ENCODE data around the gene TALDO1. TPM values are rescaled to one million over a fixed set of nuclear protein-coding genes. Genes with fewer than 3 reads are reported as not detected.

TALDO1 gene
- total and polyA plus RNA-seq, 2 of the 8 experiments (the other 6 are each of a cell fraction or from before 2014, with no cell fraction given), result 265 to 308 TPM

- TF ChIP-seq CHD7 (IDR thresholded peaks at IDR 0.05; ENCODE audit: insufficient replicate concordance, low read length) (no peak), E2F6 (IDR thresholded peaks at IDR 0.05) (peak; percentile 88), POLR2A (IDR thresholded peaks at IDR 0.05; ENCODE audit: control extremely low read depth in 1 of 2, low read depth in 2 of 2, low read length in 2 of 2) (peak; percentile 81 to 85), CEBPB (IDR thresholded peaks at IDR 0.05; ENCODE audit: low read depth, low read length) (no peak), FOSL1 (IDR thresholded peaks at IDR 0.05; ENCODE audit: insufficient read depth, low read depth, low read length) (no peak), RAD21 (IDR thresholded peaks at IDR 0.05 in 1 of 2, conservative IDR thresholded peaks at IDR 0.05 in 1 of 2; ENCODE audit: low read depth in 2 of 2, low read length in 2 of 2) (no peak), TEAD4 (IDR thresholded peaks at IDR 0.05; ENCODE audit: low read depth, low read length) (no peak), HDAC6 (IDR thresholded peaks at IDR 0.05; ENCODE audit: low read depth, low read length) (no peak), ASH2L (IDR thresholded peaks at IDR 0.05; ENCODE audit: low read length) (no peak), SP1 (IDR thresholded peaks at IDR 0.05; ENCODE audit: low read depth, low read length) (no peak)
Observed at GRCh38 chr11:747158-748006, at the start of gene TALDO1 (continued).

All from H1 (cell line).